ENCODE results near the gene GAR1.
A peak's percentile ranks its signal among the peaks of the same experiment; 100 is the strongest.
"Not testable (repeated sequence)": the region's sequence is repeated elsewhere in the genome, so short reads cannot be mapped to it uniquely, and the experiment has no call there.

The GAR1 gene

GRCh38 chr4:109815151-109816081 is at the start of gene GAR1:
Gene GAR1, plus strand, starts transcription at chr4:109815762. Its CDS starts 403 bp downstream, at chr4:109816165.
- FAIRE-seq (peak; percentile 99), DNase-seq (ENCODE audit: extremely low spot score, insufficient read length, low read depth) (peak; percentile 84)

GRCh38 chr4:109782092-109782491 is 33.5 kb upstream of the GAR1 start:
- FAIRE-seq; DNase-seq (ENCODE audit: extremely low spot score, insufficient read length, low read depth): not testable (repeated sequence)

DNA sequence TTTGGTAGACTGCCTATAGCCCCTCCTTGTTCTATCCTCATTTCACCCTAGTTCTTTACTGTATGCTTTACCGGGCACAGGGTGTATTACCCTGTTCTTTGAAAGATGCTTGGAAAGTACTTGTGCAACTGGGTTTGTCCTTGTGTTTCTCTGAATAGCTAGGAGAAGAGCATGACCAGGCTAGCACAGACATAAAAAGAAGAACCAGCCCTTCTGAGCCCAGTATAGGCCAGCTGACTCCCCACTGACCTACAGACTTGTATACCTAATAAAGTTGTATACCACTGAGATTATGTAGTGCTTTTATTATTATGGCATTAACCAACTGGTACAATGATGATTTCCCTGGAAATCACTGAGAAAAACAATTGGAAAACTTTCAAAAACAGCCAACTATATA is 28.7 kb upstream of the GAR1 start:
- DNase-seq (ENCODE audit: extremely low spot score, insufficient read length, low read depth), result no peak
- FAIRE-seq, result no peak

GRCh38 chr4:109787807-109788206 is 27.8 kb upstream of the GAR1 start:
- FAIRE-seq (no peak), DNase-seq (ENCODE audit: extremely low spot score, insufficient read length, low read depth) (no peak)

DNA sequence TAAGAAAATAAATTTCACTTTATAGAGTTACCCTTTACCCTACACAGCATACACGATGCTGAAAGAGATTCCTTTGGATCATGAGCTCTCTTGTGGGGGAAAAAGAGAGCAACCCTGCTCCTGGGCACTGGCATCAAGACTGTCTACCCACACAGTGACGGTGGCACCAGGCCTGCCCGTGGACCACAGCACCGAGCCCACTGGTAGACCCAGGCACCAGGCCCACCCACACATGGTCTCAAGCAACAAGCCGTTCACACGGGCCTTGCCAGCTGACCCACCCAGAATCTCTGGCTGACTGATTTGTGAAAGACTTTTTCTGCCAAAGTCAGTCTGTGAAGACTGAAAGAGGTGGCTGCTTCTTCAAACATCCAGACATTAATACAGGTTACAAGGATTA is 20.5 kb upstream of the GAR1 start:
- DNase-seq (ENCODE audit: extremely low spot score, insufficient read length, low read depth) (no peak), FAIRE-seq (no peak)

DNA sequence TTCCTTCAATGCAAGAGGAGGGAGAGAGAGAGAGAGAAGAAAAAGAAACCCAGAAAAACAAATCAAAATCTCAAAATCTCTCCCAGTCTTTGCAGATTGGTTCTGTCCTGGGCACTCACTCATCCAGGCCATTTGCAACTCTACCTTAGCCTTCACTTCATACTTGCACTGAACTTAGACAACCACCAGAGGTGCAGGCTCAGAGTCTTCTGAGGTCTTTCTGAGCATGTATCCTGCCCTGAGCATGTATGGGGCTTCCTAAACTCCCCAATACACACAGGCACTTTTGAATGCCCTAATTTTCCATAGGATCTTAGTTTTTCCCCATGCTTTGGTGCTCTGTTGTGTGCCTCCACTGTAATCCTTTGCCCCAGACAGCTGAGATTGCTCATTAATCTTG is 16.7 kb upstream of the GAR1 start:
- FAIRE-seq, result no peak

GRCh38 chr4:109801099-109801789 is 14.3 kb upstream of the GAR1 start:
- no peak for FAIRE-seq
- no peak for DNase-seq (ENCODE audit: extremely low spot score, insufficient read length, low read depth)

More for the DNA sequence above, 16.7 kb upstream of the GAR1 start:
- DNase-seq (ENCODE audit: extremely low spot score, insufficient read length, low read depth), result no peak

- no peak for FAIRE-seq
Measured at GRCh38 chr4:109801895-109802319, 13.7 kb upstream of the GAR1 start, which contains the start of gene CFI. Gene CFI, minus strand, starts transcription at chr4:109801999. Its CDS starts 28 bp downstream, at chr4:109801971.

GRCh38 chr4:109803924-109804571 is 11.5 kb upstream of the GAR1 start:
- DNase-seq (ENCODE audit: extremely low spot score, insufficient read length, low read depth) (no peak), FAIRE-seq (peak; percentile 78)

More at GRCh38 chr4:109801895-109802319, 13.7 kb upstream of the GAR1 start, which contains the start of gene CFI:
- DNase-seq (ENCODE audit: extremely low spot score, insufficient read length, low read depth), result no peak

GRCh38 chr4:109809655-109810054 is 5.9 kb upstream of the GAR1 start:
- FAIRE-seq (no peak), DNase-seq (ENCODE audit: extremely low spot score, insufficient read length, low read depth) (no peak)

- no peak for FAIRE-seq
- DNase-seq (ENCODE audit: extremely low spot score, insufficient read length, low read depth), result no peak
Measured at GRCh38 chr4:109810552-109811387, 4.8 kb upstream of the GAR1 start.

DNA sequence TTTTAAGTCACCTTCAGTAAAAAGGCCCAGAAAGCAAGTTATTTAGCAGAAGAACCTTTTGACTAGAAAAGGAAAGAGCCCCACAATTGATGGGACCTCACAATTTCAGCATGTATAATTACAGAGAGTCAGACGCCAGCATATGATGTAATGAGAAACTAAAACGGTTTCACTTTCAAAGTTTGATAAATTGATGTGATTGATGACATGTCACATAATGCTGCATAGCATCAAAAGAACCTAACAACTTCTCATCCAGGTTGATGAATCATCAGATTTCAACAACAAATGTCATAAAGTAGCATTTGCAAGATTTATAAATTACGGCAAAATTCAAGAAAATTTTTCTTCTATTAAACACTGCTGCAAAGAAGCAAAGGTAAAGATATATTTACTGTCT is 3.9 kb upstream of the GAR1 start:
- DNase-seq (ENCODE audit: extremely low spot score, insufficient read length, low read depth) (no peak), FAIRE-seq (no peak)

DNA sequence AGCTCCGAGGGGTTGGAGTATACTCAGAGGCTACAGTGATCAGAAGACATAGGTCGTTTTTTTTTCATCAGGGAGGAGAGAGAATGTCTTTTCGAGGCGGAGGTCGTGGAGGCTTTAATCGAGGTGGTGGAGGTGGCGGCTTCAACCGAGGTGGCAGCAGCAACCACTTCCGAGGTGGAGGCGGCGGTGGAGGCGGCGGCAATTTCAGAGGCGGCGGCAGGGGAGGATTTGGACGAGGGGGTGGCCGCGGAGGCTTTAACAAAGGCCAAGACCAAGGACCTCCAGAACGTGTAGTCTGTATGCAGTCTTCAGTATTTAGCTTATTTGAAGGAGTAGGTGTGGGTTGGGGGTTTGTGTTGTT is 500 bp downstream of the GAR1 start:
- FAIRE-seq (no peak), DNase-seq (ENCODE audit: extremely low spot score, insufficient read length, low read depth) (no peak)

DNA sequence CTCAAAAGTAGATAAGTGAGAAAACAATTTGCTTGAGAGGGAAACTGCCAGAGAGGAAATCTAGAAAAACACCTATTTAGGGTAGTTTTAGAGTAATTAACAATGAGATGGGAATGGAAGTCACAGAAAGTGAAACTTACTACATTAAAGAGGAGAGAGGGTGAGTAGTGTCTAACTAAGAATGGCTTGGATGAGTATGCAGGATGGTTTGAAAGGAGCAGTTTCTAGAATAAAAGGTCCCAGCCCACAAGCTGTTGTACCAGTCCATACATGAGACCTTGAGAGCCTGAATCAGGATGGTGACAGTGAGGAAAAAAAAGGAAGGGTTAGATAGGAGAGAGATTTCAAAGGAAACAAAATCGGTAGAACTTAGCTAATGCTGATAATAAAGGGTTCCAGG is 1.3 kb downstream of the GAR1 start:
- DNase-seq (ENCODE audit: extremely low spot score, insufficient read length, low read depth) (no peak), FAIRE-seq (no peak)

GRCh38 chr4:109818268-109818667 is 2.7 kb downstream of the GAR1 start:
- no peak for FAIRE-seq
- no peak for DNase-seq (ENCODE audit: extremely low spot score, insufficient read length, low read depth)

- DNase-seq (ENCODE audit: extremely low spot score, insufficient read length, low read depth), result no peak
- FAIRE-seq, result no peak
Measured at GRCh38 chr4:109820563-109820962, 5.0 kb downstream of the GAR1 start.

GRCh38 chr4:109821185-109821584 is 5.6 kb downstream of the GAR1 start:
- FAIRE-seq (no peak), DNase-seq (ENCODE audit: extremely low spot score, insufficient read length, low read depth) (no peak)

- no peak for DNase-seq (ENCODE audit: extremely low spot score, insufficient read length, low read depth)
- no peak for FAIRE-seq
Measured at GRCh38 chr4:109826719-109827118, 11.2 kb downstream of the GAR1 start.

- FAIRE-seq (no peak), DNase-seq (ENCODE audit: extremely low spot score, insufficient read length, low read depth) (no peak)
Measured at GRCh38 chr4:109827672-109828071, 12.1 kb downstream of the GAR1 start, which contains the start of gene RRH. Gene RRH, plus strand, starts transcription at chr4:109827972. Its CDS starts 56 bp downstream, at chr4:109828028.

DNA sequence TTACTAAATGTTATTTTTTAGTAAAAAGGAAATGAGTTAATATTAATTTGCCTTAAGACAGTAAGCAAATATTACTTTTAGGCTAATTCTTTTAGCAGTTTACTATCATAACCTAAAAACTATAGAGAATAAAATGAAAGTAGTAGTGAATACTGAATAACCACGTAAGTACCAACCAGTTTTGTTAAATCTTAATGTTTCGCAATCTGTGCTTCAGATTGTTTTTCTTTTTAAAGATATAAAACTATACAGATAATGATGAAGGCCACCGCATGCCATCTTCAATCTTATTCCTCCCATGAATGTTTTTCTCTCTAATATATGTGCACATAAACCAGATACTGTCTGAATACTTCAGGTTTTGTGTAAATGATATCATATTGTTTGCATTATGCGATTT is 18.2 kb downstream of the GAR1 start:
- FAIRE-seq (no peak), DNase-seq (ENCODE audit: extremely low spot score, insufficient read length, low read depth) (no peak)
